ENCODE measurements around the gene ATXN2L. TPM values are rescaled to one million over a fixed set of nuclear protein-coding genes. Genes with fewer than 3 reads are reported as not detected.
"Not testable (repeated sequence)": the region's sequence is repeated elsewhere in the genome, so short reads cannot be mapped to it uniquely, and the experiment has no call there.

The ATXN2L gene, protein sequence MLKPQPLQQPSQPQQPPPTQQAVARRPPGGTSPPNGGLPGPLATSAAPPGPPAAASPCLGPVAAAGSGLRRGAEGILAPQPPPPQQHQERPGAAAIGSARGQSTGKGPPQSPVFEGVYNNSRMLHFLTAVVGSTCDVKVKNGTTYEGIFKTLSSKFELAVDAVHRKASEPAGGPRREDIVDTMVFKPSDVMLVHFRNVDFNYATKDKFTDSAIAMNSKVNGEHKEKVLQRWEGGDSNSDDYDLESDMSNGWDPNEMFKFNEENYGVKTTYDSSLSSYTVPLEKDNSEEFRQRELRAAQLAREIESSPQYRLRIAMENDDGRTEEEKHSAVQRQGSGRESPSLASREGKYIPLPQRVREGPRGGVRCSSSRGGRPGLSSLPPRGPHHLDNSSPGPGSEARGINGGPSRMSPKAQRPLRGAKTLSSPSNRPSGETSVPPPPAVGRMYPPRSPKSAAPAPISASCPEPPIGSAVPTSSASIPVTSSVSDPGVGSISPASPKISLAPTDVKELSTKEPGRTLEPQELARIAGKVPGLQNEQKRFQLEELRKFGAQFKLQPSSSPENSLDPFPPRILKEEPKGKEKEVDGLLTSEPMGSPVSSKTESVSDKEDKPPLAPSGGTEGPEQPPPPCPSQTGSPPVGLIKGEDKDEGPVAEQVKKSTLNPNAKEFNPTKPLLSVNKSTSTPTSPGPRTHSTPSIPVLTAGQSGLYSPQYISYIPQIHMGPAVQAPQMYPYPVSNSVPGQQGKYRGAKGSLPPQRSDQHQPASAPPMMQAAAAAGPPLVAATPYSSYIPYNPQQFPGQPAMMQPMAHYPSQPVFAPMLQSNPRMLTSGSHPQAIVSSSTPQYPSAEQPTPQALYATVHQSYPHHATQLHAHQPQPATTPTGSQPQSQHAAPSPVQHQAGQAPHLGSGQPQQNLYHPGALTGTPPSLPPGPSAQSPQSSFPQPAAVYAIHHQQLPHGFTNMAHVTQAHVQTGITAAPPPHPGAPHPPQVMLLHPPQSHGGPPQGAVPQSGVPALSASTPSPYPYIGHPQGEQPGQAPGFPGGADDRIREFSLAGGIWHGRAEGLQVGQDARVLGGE
- 46.8 and 47.0 TPM in 2 replicates for polyA plus RNA-seq (2014; cell fraction: cytosol; rRNA removed)
- 124 and 220 TPM in 2 replicates for polyA plus RNA-seq (2014; cell fraction: nucleus; rRNA removed)

DNA sequence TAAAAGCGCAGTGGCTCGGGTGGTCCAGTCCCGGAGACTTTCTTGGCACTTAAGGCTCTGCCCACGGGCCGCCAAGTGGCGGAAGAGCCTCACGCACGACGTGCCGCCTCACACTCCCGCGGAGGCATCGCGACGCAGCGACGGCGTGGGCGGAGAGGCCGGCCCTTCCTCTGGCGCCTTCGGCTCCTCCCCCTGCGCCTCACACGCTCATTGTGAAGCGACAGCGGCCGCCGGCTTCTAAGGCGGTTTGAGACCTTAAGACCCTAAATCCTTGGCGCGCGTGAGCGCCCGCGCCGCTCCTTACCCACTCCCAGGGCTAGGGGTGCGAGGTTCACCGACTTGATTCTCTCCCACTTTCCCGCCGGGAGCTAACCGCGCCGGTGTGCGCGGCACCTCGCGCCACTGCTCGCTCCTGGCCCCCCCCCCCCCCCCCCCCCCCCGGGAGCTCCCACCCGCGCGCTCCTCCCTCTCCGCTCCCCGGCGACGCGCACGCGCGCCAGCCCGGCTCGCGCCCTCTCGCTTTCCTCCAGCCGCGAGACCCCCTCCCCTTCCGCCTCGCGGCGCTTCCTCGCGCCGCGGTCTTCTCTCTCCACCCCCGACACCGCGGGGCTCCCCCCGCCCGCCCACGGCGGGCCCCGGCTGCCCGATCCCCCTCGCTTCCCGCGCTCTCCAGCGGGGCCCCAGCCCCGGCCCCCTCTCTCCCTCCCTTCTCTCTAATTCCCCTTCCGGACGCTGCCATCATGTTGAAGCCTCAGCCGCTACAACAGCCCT is at the start of gene ATXN2L:
Gene ATXN2L (plus strand): TSS at position 480 of the 771 bp plus-strand sequence. CDS start 261 bp downstream, at position 741.
- DNase-seq (ENCODE audit: low spot score) = peak; percentile 95

DNA sequence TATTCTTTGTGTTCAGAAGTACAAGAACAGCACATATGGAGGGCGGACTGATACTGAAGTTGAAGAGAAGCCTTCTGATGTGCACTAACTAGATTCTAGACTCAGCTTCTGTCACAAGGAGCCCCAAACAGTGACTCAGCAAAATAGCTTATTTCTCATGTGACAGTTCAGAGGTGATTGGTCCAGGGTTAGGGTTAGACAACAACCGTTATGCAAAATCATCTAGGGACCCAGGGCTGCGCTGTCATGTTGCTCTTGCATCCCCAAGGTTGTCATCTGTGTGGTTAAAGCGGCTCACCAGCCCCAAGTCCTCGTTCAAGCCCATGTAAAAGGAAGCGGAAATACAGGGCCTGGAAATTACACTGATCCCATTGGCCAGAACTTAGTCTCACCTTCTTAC is 41.1 kb upstream of the ATXN2L start:
- not testable (repeated sequence) for DNase-seq (ENCODE audit: low spot score)

DNA sequence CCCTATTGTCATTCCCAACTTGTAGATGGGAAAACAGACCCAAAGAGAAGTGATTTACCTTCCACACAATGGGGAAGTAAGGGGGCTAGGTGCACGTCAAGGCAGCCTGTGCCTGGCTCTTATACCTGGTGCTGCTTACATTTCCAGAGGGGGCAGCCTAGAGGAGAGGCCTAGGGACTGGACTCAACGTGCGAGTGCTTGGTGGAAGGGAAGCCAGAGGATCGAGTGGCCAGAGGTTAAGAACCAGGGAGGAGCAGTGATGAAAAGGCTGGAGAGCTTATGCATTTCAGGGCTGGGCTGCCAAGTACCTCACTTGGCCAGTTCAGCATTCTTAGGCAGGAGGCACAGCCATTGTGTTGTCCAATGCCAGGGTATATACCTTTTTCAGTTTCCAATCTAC is 40.4 kb upstream of the ATXN2L start:
- DNase-seq (ENCODE audit: low spot score) = not testable (repeated sequence)

DNA sequence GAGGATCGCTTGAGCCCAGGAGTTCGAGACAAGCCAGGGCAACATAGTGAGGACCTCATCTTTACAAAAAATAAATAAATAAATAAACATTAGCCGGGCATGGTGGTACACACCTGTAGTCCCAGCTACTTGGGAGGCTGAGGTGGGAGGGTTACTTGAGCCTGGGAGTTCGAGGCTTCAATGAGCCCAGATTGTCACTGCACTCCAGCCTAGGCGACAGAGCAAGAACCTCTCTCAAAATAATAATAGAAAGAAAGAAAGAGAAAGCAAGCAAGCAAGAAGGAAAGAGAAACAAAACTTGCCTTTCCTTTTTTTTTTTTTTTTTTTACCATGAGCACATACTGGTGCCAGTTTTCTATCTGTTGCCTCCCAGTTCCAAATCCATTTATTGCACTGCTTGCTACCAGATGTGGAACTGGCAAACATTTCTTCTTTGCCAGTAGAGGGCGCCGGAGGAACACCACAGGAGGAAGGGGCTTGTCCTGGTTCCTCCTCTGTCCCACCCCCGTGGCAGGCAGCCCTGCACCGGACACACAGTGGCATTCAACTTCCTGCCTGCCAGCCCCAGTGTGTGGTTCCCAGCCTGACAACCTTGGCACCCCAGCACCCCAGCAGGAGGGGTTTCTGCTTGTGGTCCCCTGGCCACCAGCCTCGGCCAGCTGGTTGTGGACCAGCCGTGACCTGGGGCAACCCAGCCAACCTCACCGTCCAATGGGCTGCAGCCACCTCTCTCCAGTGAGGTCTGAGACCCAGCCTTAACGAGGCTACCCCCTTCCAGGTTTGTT is 20.4 kb upstream of the ATXN2L start:
- DNase-seq (ENCODE audit: low spot score) = peak; percentile 59

DNA sequence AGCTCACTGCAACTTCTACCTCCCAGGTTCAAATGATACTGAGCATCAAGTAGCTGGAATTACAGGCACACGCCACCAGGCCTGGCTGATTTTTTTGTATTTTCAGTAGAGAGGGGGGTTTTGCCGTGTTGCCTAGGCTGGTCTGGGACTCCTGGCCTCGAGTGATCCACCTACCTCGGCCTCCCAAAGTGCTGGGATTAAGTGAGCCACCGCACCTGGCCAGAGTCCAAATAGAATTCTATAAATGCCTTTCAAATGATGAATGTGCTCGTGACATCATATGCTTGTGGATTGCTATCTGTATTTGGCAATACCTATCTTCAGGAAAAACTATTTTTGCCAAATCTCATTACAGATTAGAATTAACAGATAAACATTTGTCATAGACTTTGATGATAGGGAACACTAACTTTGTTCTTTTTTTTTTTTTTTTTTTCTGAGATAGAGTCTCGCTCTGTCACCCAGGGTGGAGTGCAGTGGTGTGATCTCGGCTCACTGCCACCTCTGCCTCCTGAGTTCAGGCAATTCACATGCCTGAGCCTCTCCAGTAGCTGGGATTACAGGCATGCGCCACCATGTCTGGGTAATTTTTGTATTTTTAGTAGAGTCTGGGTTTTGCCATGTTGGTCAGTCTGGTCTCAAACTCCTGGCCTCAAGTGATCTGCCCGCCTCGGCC is 15.2 kb upstream of the ATXN2L start:
- not testable (repeated sequence) for DNase-seq (ENCODE audit: low spot score)

DNA sequence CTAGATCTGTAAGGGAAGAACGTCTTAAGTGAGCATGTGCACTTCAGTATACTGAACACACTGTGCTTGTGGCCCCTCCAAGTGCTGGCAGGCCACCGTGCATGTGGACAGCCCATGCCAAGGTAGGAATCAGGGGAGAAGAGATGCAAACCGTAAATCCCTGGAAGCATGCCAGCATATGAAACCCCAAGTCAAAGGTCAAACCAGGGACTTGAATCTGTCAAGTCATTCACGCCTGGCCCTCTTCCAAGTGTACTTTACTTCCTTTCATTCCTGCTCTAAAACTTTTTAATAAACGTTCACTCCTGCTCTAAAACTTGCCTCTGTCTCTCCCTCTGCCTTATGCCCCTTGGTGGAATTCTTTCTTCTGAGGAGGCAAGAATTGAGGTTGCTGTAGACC is 2.8 kb upstream of the ATXN2L start:
- DNase-seq (ENCODE audit: low spot score) = no peak

DNA sequence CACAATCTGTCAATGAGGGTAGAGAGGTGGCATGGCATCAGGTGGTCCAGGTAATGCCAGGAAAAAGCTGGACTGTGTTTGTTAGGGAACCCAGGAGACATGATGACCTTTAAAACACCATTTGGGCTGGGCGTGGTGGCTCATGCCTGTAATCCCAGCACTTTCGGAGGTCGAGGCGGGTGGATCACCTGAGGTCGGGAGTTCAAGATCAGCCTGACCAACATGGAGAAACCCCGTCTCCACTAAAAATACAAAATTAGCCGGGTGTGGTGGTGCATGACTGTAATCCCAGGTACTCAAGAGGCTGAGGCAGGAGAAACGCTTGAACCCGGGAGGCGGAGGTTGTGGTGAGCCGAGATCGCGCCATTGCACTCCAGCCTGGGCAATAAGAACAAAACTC is 2.3 kb upstream of the ATXN2L start:
- not testable (repeated sequence) for DNase-seq (ENCODE audit: low spot score)

DNA sequence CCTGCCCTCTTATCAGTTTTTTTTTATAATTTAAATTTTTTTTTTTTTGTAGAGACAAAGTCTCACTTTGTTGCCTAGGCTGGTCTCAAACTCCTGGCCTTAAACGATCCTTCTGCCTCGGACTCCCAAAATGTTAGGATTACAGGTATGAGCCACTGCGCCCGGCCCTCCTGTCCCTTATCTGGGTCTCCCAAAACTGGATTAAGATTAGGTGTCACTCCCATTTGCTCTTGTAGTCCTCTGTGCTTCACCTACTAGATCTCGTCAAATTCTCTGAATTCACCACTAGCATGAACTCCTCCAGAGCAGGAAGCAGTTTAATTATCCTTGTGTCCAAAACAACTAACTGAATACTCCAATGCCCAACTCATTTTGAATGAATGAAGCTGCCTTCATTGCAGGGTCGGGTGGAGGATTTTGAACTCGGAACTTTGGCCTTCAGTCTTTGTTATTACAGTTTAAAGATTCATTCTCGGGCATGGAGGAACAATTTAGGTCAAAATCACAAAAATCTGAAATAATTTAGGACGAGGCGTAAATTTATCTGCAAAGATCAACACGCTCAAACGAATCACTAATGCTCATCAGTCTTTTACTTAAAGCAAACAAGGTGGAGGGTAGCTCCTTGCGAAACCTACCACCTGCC is 802 bp upstream of the ATXN2L start:
- DNase-seq (ENCODE audit: low spot score) = peak; percentile 26

DNA sequence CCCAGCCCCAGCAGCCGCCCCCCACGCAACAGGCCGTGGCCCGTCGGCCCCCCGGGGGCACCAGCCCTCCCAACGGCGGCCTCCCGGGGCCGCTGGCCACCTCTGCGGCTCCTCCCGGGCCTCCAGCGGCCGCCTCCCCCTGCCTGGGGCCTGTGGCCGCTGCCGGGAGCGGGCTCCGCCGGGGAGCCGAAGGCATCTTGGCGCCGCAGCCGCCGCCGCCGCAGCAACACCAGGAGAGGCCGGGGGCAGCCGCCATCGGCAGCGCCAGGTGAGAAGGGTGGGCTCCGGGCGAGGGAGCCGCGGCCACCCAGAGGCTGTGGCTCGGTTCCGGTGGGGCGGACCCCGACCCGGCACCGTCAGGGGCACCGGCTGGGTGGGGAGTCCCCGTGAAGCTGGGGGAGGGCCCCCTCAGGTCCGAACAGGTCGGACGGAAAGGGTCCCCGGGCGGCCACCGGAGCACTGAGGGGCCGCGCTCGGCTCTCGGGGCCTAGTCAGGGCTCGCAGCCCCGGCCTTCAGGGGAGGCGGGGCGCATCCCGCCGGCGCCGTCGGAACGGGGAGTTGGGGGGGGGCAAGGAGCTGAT is 583 bp downstream of the ATXN2L start:
- no peak for DNase-seq (ENCODE audit: low spot score)

DNA sequence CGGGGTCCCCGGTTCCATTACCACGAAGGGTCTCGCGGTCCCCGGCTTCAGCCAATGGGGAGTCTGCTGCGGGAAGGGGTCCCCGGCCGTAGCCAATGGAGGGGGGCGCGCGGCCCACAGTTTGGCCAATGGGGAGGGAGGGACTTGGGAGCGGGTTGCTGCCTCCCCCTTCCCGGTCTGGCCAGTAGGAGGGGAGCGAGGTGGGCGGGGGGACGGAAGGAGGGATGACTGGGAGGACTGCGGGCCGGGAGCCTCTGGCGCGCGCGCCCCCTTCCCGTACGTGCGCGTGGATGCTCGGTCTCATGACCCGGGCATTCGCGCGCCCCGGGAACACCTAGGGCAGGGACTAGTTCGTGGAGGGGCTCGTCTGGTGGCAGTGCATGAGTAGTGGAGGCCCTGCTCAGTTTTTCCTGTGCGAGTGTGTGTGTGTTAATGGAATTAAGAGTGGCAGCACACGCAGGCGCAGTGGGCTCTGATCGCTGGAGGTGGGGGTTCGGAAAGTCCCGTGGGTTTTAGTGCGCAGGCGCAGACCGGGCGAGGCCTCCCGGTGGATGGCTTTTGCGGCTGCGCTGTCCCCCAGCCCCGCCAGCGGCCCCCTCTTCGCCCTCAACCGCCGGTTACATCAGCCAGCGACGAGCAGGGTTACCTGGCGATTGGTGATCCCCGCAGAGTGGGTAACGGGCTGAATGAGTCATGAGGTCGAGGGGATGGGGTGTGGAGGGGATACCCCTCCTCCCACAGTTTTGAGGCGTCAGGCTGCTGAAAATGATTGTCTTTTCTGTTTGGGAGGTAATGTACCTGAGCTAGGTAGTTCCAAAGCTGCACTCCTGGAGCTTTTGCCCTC is 1.3 kb downstream of the ATXN2L start:
- peak; percentile 98 for DNase-seq (ENCODE audit: low spot score)

DNA sequence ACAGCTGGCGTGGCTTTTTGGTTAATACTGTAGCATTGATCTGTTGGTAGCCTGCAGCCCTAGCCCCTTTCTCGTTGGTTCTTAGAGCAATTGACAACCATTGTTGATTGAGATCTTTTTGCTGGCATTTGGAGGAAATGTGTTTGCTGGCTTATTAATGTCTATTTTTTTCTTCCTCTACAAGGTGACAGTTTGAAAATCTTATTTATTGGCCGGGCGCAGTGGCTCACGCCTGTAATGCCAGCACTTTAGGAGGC is 1.8 kb downstream of the ATXN2L start:
- DNase-seq (ENCODE audit: low spot score) = no peak

DNA sequence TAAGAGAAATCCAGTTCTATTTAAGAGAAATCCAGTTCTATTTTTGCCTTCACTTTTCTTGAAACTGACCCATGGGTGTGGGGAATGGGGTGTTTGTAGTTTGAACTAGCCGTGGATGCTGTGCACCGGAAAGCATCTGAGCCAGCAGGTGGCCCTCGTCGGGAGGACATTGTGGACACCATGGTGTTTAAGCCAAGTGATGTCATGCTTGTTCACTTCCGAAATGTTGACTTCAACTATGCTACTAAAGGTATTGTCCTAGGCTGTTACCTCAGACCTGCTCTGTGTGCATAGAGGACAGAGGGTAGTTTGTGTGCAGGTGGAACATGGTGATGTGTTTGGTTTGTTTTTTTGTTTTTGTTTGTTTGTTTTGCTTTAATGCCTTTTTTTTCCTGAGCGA is 3.3 kb downstream of the ATXN2L start:
- no peak for DNase-seq (ENCODE audit: low spot score)

DNA sequence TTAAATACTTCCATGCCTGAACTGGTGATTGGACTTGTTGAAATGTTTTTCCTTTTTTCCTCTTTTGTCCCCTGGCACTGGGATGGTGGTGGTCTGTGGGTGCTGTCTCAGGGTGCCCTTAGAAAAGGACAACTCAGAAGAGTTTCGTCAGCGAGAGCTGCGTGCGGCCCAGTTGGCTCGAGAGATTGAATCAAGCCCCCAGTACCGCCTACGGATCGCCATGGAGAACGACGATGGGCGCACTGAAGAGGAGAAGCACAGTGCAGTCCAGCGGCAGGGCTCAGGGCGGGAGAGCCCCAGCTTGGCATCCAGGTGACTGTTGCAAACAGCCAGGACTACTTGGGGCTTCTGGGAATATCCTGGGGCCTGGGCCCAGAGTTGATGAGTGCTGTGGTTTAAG is 6.9 kb downstream of the ATXN2L start:
- DNase-seq (ENCODE audit: low spot score) = no peak

DNA sequence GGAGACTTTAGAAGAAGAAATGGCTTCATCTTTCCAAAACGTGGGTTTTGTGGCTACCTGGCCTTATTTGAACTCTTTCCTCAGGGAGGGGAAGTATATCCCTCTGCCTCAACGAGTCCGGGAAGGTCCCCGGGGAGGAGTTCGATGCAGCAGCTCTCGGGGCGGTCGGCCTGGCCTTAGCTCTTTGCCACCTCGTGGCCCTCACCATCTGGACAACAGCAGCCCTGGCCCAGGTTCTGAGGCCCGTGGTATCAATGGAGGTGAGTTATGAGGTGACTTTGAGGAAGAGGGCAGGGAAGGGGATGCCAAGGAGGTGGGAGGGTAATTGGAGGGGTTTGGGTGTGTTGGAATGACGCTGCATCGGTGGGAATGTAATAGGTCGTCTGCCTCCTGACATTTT is 7.7 kb downstream of the ATXN2L start:
- DNase-seq (ENCODE audit: low spot score) = no peak

DNA sequence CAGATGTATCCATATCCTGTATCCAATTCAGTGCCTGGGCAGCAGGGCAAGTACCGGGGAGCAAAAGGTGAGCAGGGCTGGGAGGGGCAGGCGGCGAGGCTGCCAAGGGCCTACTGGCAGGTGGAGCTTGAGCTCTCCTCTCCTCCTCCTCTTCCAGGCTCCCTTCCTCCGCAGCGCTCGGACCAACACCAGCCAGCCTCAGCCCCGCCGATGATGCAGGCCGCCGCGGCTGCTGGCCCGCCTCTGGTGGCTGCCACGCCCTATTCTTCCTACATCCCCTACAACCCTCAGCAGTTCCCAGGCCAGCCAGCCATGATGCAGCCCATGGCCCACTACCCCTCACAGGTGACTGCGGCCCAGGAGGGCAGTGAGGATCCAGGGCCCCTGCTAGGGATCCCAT is 11.6 kb downstream of the ATXN2L start:
- DNase-seq (ENCODE audit: low spot score) = no peak

DNA sequence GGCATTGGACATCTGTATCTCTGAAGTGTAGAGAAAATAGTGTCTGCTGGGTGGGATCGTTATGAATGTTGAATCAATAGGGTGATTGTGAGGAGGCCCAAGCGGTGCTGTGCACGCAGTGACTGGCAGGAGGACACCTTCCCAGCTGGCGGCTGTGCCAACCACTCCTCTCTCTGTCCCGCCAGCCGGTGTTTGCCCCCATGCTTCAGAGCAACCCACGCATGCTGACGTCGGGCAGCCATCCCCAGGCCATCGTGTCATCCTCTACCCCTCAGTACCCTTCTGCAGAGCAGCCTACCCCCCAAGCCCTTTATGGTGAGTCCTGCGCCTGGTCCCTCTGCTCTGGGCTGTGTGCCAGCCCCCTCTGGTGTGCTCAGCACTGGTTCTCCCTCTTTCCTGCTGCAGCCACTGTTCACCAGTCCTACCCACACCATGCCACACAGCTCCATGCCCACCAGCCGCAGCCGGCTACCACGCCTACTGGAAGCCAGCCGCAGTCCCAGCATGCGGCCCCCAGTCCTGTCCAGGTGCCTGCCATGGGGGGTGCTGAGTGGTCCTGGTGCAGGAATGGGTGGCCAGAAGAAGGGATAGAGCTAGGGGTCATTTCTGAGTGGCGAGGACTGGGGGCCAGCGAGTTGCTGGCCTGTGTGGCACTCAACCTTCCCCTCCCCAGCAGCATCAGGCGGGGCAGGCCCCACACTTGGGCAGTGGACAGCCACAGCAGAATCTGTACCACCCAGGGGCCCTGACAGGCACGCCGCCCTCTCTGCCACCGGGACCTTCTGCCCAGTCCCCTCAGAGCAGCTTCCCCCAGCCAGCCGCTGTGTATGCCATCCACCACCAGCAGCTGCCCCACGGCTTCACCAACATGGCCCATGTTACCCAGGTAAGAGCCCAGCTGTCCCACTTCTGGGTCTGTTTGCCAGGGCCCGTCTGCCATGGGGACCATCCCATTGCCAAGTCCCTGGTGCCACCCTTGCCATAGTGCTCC is 12.4 kb downstream of the ATXN2L start:
- DNase-seq (ENCODE audit: low spot score) = no peak
